PFSK-1 (cell line): ENCODE measurements around the gene GALNS.

Source experiments
- POLR2AphosphoS5 ChIP-seq: IDR thresholded peaks from 2 replicates; pipeline ENCODE4 v1.6.1; 2012; ENCODE audit warnings: low read depth, mild to moderate bottlenecking, control low read depth, low read length, moderate library complexity
- SIN3A ChIP-seq: IDR thresholded peaks from 2 replicates; pipeline ENCODE4 v1.6.1; 2012; ENCODE audit warnings: mild to moderate bottlenecking, low read length, moderate library complexity, borderline replicate concordance; ENCODE audit not compliant: insufficient read depth
- TAF1 ChIP-seq: IDR thresholded peaks from 2 replicates; pipeline ENCODE4 v1.6.1; 2012; ENCODE audit warnings: low read length, control low read depth, borderline replicate concordance; ENCODE audit not compliant: insufficient read depth

- TF ChIP-seq SIN3A (no peak), POLR2AphosphoS5 (no peak), TAF1 (no peak)
Observed at GRCh38 chr16:88778271-88778525, 78.5 kb downstream of the GALNS start.
